Brain microvascular endothelial cell (primary cell): ENCODE results near the gene SLF2.

Experiments
- DNase-seq: peaks from one replicate; pipeline ENCODE4 v3.0.0-alpha.2; 2020
- H3K27ac ChIP-seq: fragments of 250-450 bp; sonication (Bioruptor Pico); 2 replicates; pipeline ENCODE4 v1.5.1; 2020; ENCODE audit warnings: mild to moderate bottlenecking, moderate library complexity
- H3K27me3 ChIP-seq: fragments of 250-450 bp; sonication (Bioruptor Pico); replicated peaks from 2 replicates; pipeline ENCODE4 v1.5.1; 2020; ENCODE audit warnings: mild to moderate bottlenecking
- H3K36me3 ChIP-seq: fragments of 250-450 bp; sonication (Bioruptor Pico); replicated peaks from 2 replicates; pipeline ENCODE4 v1.5.1; 2020; ENCODE audit warnings: mild to moderate bottlenecking
- H3K4me3 ChIP-seq: 2 replicates; pipeline ENCODE4 v1.5.1; 2011; ENCODE audit warnings: low read depth, mild to moderate bottlenecking, control low read depth, low read length, moderate library complexity
- CTCF ChIP-seq: IDR thresholded peaks from 2 replicates; pipeline ENCODE4 v1.5.1; 2011; ENCODE audit warnings: low read depth, mild to moderate bottlenecking, moderate library complexity, low read length, control low read depth, inconsistent platforms; ENCODE audit errors: missing control alignments
- in situ Hi-C: cut with HindIII; loops from 2 replicates; pipeline ENCODE4 v1.10.0; 2017; ENCODE audit warnings: low sequenced_read_pairs, low pct_ligation_motif_present

SLF2 gene

GRCh38 chr10:100866010-100866409, 46.8 kb upstream of the SLF2 start:
- in situ Hi-C loops = no loop called here
- no peak for DNase-seq
- Histone ChIP-seq H3K27me3 (peaks cover 15% of the 10 kb centered on the region), H3K36me3 (no peaks in the 10 kb centered on the region), H3K4me3 (no peak overlapping the region), H3K27ac (no peak overlapping the region)
- TF ChIP-seq CTCF = no peak

GRCh38 chr10:100866575-100867098, 46.1 kb upstream of the SLF2 start:
- TF ChIP-seq CTCF = no peak
- Histone ChIP-seq H3K27ac (no peak overlapping the region), H3K36me3 (no peaks in the 10 kb centered on the region), H3K4me3 (no peak overlapping the region), H3K27me3 (peaks cover 15% of the 10 kb centered on the region)
- no peak for DNase-seq
- in situ Hi-C loops = no loop called here

- Histone ChIP-seq H3K27ac (no peak overlapping the region), H3K27me3 (peaks cover 15% of the 10 kb centered on the region), H3K36me3 (no peaks in the 10 kb centered on the region), H3K4me3 (no peak overlapping the region)
- DNase-seq = no peak
- TF ChIP-seq CTCF = no peak
- in situ Hi-C loops = no loop called here
These were observed 45.4 kb upstream of the SLF2 start for GRCh38 chr10:100867261-100867963.

GRCh38 chr10:100868382-100868781, 44.4 kb upstream of the SLF2 start:
- Histone ChIP-seq H3K4me3 (no peak overlapping the region), H3K27ac (no peak overlapping the region), H3K36me3 (no peaks in the 10 kb centered on the region), H3K27me3 (peaks cover 13% of the 10 kb centered on the region)
- TF ChIP-seq CTCF = no peak
- in situ Hi-C loops = no loop called here
- no peak for DNase-seq

GRCh38 chr10:100869399-100869798, 43.4 kb upstream of the SLF2 start:
- Histone ChIP-seq H3K36me3 (no peaks in the 10 kb centered on the region), H3K27ac (no peak overlapping the region), H3K27me3 (peaks cover 13% of the 10 kb centered on the region), H3K4me3 (no peak overlapping the region)
- in situ Hi-C loops = no loop called here
- no peak for TF ChIP-seq CTCF
- no peak for DNase-seq
